Fibroblast of skin of right biceps (primary cell): Measurements from ENCODE around the gene LRRTM3.

ENCODE experiments used
- DNase-seq: peaks from one replicate; pipeline ENCODE4 v3.0.0-alpha.2; 2013

Gene LRRTM3

GRCh38 chr10:66940965-66941364 lies 15.1 kb downstream of the LRRTM3 start:
- no peak for DNase-seq

- DNase-seq = no peak
These were observed 15.7 kb downstream of the LRRTM3 start for GRCh38 chr10:66941491-66941890.

- DNase-seq = no peak
These were observed 16.6 kb downstream of the LRRTM3 start for GRCh38 chr10:66942407-66942806.

GRCh38 chr10:66943590-66943989 lies 17.8 kb downstream of the LRRTM3 start:
- DNase-seq = no peak

- no peak for DNase-seq
These were observed 26.1 kb downstream of the LRRTM3 start for GRCh38 chr10:66951896-66952295.

- DNase-seq = no peak
These were observed 32.6 kb downstream of the LRRTM3 start for GRCh38 chr10:66958466-66958865.

- no peak for DNase-seq
These were observed 39.1 kb downstream of the LRRTM3 start for GRCh38 chr10:66964946-66965345.

GRCh38 chr10:66980246-66980815 lies 54.5 kb downstream of the LRRTM3 start:
- DNase-seq = no peak

GRCh38 chr10:66981361-66982052 lies 55.7 kb downstream of the LRRTM3 start:
- no peak for DNase-seq

GRCh38 chr10:66982053-66982420 lies 56.2 kb downstream of the LRRTM3 start:
- DNase-seq = no peak

- no peak for DNase-seq
These were observed 57.1 kb downstream of the LRRTM3 start for GRCh38 chr10:66982792-66983474.

GRCh38 chr10:66983475-66983818 lies 57.6 kb downstream of the LRRTM3 start:
- no peak for DNase-seq

GRCh38 chr10:66990143-66990830 lies 64.5 kb downstream of the LRRTM3 start:
- DNase-seq = no peak

- no peak for DNase-seq
These were observed 71.2 kb downstream of the LRRTM3 start for GRCh38 chr10:66996996-66997395.

- DNase-seq = no peak
These were observed 74.1 kb downstream of the LRRTM3 start for GRCh38 chr10:66999762-67000545.

GRCh38 chr10:67004690-67005089 lies 78.9 kb downstream of the LRRTM3 start:
- DNase-seq = no peak

- no peak for DNase-seq
These were observed 80.1 kb downstream of the LRRTM3 start for GRCh38 chr10:67005981-67006380.

GRCh38 chr10:67011480-67011879 lies 85.6 kb downstream of the LRRTM3 start:
- no peak for DNase-seq

GRCh38 chr10:67011981-67012380 lies 86.1 kb downstream of the LRRTM3 start:
- no peak for DNase-seq

- no peak for DNase-seq
These were observed 89.4 kb downstream of the LRRTM3 start for GRCh38 chr10:67015225-67015624.

GRCh38 chr10:67017218-67017617 lies 91.4 kb downstream of the LRRTM3 start:
- DNase-seq = no peak

- DNase-seq = no peak
These were observed 96.3 kb downstream of the LRRTM3 start for GRCh38 chr10:67022099-67022498.

GRCh38 chr10:67033878-67034277 lies 108.0 kb downstream of the LRRTM3 start:
- DNase-seq = no peak
